Effector CD8-positive, alpha-beta T cell (primary cell): ENCODE measurements around the gene AFF3.

Source experiments
- DNase-seq: peaks from one replicate; lab custom pipeline; 2025; lab: John Stamatoyannopoulos, UW

AFF3 gene

DNA sequence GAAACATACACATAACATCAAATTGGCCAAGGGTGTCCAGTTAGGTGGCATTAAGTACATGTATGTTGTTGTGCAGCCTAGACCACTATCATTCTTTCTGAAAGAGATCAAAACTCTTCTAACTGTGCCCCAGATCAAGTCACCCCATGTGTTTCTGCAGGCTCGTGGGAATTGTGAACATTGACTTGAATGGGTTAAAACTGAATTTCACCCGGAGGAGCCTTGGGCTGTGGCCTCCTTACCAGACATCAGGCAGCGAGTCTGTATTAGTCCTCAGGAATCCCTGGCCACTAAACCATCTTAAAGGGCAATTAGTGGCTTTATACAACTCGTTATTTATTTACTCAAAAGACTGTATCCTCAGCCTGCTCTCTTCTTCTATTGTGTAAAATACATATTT is 503.6 kb downstream of the AFF3 start:
- DNase-seq, result no peak

DNA sequence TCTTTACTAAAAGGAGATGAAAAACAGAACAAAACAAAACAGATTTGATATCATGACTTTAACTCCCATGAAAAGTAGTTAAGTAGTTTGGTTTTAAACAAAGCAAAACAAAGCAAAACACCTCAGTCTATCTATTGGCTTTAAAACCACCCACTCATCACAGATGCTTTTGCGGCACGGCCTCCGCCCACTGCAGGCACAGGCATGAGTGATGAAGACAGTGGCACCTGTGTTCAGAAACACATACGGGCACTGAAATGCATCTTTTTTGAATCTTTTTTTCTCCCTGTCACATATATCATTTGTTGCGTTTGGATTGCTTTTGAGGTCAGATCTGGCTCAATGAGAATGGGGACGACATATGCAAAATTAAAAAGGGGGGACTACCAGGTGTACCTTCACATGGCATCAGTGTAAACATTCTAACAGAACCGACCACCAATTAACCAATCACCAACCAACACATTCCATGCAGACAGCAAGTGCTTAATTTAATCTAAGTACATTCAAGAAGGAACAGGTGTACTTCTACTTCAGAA is 505.2 kb downstream of the AFF3 start:
- no peak for DNase-seq

DNA sequence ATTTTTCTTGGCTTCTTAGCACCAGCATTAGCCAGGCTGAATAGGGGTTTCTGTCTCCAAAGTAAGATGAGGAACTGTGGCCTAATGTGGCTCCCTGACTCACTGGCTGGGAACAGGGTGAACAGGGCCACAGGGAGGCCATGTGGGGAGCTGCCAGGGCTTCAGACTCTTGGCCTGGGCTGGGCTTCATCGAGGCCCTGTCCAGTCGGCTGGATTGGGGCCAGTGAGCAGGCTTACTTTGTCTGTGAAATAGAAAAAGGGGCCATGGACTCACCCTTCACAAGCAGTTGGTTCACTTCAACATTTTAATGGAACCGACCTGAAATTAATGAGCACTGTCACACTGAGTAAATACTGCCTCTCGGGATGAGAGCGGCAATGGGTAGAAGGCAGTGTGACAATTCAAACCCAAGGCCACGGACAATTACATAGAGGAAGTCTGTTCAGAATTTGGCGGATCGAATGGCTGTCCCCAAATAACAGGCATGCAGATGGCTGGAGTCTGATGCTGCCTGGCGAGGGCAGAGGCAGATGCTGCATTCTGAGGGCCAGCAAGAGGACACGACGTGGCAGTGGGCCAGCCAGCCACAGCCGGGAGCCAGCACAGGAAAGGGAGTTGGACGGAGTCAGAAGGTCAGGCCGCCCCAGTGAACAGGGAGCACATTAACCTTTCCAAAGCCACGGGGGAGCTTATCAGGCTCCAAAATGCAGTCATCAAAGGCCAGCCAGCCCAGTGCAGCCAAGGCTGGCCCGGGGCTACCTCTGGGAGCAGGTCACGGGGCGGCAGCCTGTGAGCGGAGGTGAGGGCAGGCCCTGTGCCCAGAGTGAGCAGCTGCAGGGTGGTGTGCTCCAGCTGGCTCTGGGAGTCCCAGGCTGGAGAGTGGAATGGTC is 506.0 kb downstream of the AFF3 start:
- no peak for DNase-seq

DNA sequence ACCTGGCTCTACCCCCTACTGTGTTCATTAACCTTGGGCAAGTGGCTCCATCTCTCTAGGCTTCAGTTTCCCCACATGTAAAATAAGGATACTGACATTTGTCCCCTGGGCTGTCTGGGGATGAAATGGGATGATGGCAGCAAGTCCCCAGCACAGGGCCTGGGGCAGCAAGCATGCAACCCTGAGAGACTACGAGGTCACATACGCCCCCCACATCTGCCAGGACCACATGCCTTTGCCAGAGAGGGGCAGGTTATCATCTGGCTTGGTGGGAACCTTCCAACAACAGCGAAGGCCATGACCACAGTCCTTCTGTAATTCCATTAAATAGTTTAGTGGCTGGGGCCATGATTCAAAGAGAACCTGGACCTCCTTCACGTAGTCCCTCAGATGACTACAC is 506.7 kb downstream of the AFF3 start:
- no peak for DNase-seq

DNA sequence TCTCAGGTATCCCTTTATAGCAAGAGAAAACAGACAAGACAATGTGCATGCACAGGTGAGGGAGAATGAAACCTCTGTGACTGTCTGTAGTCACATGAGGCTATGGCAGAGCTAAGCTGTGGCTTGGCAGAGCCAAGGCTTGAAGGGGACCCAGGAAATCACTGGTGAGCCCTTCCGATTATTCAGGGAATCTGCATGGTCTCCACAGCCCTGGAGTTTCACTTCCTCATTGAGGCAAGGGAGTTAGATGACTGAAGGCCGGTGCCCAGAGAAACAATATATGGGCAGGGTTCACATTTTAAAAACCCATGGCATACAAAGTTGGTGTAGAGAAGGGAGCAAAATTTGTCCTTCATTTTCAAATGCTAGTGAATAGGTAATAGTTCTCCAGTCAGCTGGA is 508.2 kb downstream of the AFF3 start:
- DNase-seq, result no peak

DNA sequence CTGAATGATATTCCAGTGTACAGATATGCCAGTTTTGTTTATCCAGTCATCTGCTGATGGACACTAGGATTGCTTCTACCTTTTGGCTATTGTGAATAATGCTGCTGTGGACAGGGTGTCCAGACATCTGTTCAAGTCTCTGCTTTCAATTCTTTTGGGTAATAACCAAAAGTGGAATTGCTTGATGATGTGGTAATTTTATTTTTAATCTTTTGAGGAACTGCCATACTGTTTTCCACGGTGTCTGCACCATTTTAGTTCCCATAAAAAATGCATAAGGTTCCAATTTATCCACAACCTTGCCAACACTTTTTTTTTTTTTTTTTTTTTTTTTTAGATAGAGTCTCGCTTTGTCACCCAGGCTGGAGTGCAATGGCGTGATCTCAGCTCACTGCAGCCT is 510.7 kb downstream of the AFF3 start:
- no peak for DNase-seq

DNA sequence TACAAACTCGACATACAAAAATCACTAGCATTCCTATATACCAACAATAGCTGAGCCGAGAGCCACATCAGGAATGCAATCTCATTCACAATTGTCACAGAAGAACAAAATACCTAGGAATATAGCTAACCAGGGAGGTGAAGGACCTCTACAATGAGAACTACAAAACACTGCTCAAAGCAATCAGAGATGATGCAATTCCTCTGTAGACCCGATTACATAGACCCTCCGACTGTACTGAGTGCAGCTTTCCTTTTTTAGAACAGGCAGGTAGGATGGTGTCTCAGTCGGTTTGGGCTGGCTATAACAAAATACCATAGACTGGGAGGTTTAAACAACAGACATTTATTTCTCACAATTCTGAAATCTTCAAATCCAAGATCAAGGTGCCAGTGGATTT is 513.1 kb downstream of the AFF3 start:
- no peak for DNase-seq

DNA sequence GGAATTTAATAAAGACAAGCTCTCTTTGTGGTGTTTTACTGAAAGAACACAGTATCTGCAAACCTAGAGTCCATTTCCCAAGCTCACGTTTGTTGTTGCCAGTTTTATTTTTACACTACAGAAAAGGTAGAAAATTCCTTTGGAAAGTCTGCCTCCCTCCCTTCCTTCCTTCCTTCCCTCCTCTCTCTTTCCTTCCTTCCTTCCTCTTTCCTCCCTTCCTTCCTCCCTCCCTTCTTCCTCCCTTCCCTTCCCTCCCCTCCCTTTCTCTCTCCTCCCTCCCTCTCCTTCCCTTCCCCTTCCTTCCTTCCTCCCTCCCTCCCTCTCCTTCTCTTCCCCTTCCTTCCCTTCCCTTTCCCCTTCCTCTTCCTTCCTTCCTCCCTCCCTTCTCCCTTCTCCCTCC is 516.2 kb downstream of the AFF3 start:
- DNase-seq, result no peak

DNA sequence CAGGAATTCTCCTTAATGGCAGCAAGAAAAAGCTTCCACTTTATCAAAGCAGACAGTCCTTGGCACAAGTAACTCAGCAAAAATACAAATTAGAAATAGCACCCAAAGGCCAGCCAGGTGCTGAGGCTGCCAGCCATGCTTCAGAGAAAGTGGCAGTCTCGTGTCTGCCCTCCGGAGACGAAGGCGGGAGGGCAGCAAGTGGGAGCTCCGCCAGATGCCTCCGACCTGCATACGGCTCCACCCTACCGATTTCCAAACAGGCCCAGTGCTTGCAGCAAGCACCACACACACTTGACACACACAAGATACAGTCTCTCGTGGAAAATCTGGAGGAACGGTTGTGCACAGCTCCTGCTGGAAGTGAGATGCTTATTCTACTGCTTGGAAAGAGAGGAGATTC is 517.7 kb downstream of the AFF3 start:
- no peak for DNase-seq

DNA sequence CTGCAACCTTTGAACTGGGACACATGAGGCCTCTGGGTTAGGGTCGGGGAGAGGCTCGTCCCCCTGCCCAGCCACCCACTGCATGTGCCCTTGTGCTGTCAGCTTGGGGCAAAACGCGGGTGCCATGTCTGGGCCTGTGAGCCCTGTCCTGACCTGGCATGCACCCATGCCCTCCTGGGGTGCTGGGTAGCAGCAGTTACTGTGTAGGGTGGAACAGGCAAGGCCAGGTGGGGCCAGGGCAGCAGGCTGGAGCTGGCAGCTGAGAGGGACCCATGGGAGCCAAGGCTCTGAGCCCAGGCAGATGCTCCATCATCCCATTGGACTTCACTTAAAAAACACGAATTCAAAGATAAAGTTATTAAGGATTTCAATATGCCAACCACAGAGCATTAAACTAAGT is 518.8 kb downstream of the AFF3 start:
- no peak for DNase-seq

DNA sequence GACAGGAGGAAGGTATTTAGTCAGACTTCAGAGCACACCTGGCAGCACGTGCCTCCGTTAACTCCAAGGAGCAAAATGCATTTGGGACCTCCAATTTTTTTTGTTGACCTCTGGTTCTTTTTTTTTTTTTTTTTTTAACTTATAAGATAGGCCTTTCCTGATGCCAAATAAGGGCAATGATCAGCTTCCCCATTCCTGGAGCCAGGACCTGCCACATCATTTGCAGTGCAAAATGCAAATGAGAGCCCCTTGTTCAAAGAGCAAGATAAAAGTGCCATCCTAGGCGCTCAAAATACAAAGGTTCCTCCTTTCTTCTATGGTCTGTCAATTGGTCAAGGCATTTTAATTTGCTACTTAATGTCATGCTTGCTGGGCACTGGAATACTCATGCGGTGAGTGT is 519.4 kb downstream of the AFF3 start:
- no peak for DNase-seq

DNA sequence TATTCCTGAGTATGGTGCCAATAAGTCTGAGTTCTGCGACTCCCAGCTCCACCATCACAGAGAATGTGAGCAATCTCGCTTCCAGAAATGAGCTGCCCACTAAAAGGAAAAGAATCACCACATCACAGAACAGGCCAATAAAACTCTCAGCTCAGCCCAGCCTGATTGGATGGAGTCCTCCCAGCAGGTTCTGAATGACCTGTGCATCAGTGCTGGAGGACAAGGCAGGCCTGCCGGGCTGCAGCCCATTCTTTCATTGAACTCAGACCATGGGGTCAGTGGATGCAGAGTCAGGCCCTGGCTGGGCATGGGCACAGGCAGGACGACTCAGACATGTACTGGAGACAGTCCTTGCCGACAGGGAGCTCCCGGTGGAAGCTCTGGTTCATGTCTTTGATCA is 519.9 kb downstream of the AFF3 start:
- DNase-seq, result no peak

DNA sequence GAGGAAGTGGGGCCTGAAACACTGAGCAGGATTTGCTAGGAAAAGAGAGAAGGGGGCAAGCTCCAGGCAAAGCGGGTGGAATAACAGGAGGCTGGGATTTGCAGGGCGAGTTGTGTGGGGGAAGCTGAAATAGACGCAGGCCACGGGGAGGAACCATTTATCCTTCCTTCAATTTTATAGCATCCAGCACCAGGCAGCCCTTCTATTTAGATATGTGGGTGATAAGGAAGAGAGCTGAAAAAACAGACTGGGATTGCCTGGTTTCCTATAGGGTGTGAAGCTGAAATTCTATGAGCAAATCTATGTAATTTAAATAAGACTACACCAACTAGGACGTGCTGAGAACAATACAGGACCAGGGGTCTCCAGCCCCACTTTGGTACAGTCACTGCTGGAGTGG is 520.6 kb downstream of the AFF3 start:
- DNase-seq, result no peak

DNA sequence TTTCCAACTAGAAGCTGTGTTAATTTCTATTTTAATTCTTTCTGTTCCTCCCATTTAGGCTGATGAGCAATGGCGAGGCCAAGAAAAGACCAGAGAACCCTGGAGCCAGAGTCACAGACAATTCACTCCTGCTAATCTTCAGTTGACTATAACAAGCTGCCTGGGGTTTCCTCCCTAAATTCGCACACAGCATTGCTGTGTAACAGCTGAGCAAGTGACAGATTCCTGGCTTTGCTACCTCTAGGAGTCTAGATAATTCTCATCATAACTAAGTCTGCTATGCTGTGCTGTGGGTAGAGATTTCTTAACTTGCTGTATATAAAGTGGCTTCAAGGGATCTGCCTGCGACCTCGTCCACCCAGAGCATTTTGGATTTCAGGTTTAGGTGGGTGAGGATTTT is 521.3 kb downstream of the AFF3 start:
- DNase-seq, result no peak

DNA sequence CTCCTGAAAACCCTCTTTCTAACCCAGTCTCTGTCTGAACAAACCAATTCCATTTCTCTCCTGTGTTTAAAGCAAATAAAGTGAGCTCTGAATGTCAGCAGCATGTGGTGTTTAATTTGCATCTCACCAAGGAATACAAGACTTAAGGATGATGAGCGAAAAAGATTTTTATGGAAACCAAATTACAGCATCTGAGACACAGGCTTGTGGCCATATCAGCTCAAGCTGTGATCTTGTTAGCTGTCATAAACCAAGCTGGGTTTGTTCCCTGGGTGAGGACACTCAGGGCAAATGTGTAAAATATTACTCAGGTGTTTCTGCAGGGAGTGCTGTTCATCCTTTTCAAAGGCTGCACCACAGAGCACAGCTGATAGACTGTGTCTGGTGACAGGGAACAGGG is 523.2 kb downstream of the AFF3 start:
- no peak for DNase-seq

DNA sequence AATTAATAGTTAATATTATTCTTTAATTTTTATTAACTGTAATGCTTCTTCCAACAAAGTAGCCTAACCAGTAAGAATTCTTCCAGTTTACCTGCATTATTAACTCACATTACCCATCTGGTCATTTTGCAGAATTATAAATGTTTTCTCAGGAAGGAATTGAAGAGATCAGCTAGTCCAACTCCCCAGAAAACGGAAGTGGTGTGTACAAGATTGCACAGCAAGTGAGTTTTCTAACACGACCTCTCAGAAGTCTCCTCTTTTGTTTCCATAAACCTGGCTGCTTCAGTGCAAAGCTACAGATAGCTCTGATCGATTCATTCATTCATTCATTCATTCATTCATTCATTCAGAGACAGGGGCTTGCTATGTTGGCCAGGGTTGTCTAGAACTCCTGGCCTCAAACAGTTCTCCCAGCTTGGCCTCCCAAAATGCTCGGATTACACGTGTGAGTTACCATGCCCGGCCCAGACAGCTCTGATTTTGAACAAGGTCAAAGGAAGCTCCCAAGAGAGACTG is 523.8 kb downstream of the AFF3 start:
- no peak for DNase-seq

DNA sequence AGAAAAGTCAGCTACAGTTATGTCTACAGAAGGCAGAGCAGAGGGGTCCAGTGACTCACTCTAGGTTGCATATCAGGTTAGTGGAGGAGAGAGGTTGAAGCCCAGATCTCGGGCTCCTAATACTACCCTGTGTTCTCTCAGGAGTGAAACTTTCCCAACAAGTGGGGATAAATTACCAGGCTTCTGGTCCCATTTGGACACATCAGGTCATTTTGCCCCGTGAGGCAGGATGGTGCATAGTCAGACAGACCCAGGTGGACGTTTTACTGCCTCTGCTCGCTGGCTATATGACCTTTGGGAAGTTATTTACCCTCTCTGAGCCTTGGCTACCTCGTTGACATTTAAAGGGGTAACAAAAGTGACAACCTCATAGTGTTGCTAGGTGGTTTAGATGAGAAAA is 524.6 kb downstream of the AFF3 start:
- no peak for DNase-seq

DNA sequence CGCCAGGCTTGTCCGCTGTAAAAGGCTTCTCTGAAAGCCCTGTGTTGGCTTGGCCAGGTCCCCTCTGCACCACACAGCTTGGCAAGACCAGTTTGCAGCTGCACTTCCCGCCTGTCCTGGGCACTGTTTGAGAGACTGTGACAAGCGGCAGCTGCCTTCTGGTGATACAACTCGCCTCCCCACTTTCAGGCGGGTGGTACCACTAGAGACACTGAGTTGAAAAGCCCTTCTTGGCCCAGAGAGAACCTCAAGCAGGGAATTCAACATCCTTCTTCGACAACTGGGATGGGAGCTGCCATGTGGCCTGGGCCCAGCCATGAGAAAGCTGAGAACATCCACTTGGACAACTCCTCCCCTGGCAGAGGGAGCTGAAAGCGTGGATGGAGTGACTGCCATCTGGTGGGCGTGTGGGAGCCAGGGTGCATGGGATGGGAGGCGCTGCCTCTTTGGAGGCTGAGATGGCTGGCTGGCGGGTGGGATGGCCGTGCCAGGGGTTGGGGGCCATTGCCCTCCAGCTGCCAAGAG is 527.1 kb downstream of the AFF3 start:
- DNase-seq, result no peak

DNA sequence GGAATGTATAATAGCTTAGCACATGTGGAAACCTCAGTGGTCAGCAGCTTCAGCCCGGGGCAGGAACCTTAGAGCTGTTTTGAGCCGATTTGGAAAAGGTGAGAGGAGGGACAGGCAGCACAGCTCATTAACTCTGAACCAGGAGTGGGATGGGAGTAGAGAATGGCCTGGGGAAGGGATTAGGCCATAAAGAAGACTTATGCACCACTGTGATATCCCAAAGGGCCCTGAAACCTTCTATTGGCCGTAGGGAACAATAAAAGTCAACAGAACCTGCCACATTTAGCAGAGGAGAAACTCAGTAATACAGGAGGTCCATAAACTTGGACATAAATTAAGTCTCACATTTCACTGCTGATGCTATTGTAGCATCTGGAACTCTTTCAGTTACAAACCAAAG is 528.4 kb downstream of the AFF3 start:
- DNase-seq, result no peak

DNA sequence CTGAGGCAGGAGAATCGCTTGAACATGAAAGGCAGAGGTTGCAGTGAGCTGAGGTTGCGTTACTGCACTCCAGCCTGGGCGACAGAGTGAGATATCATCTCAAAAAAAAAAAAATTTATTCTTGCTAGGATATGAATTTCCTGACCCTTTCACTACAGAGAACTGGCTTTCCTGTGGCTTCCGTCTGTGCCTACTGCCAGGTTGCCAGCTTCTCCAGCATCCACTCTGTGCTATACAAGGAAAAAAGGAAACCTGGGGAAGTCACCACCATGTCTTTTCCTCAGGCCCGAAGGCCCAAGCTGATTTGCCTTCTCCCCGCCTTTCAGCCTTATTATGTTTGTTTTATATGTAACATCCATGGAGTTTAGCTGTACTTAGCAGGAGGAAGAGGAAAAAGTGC is 530.6 kb downstream of the AFF3 start:
- no peak for DNase-seq

DNA sequence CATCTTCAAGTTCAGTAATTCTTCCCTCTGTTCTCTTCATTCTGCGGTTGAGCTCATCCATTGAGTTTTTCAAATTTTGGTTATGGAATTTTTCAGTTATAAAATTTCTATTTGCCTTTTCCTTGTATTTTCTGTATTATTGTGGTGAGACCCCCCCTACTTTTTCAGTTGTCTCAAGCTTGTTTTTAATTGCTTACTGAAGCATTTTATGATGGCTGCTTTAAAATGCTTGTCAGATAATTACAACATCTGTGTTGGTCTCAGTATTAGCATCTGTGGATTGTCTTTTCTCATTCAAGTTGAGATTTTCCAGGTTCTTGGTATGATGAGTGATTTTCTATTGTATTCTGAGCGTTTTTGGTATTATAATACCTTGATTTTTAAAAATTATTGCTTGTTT is 531.4 kb downstream of the AFF3 start:
- DNase-seq, result no peak

DNA sequence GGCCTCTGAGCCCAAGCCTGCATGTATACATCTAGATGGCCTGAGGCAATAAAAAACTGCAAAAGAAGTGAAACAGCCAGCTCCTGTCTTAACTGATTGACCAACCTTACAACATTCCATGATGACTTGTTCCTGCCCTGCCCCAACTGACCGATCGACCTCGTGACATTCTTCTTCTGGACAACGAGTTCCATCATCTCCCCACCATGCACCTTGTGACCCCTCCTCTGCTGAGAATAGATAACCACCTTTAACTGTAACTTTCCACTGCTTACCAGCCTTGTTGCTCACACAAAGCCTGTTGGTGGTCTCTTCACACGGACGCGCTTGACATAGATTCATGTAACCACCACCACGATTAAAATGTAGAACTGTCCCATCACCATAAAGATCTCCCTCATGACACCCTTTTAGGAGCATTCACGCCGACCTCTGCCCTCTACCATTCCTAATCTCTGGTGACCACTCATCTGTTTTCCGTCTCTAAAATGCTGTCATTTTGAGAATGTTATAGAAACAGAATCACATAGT is 532.5 kb downstream of the AFF3 start:
- no peak for DNase-seq

DNA sequence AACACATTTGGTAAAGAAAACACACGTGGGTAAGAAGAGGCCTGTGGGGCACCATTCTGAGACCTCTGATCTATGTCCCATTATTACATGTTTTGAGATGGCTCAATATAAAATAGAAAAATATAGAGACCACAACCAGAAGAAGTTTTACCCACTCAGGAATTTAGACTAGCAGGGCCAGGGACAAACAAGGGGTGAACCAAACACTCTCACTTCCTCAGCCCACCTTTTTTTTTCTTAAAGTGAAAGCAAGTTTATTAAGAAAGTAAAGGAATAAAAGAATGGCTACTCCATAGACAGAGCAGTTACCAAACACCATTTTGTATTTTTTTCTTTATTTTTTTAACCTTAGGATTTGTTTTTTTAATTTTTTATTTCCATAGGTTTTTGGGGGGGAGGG is 533.5 kb downstream of the AFF3 start:
- DNase-seq, result no peak
